H9 (cell line): Measurements from ENCODE around the gene PXK. TPM values are rescaled to one million over a fixed set of nuclear protein-coding genes. Genes with fewer than 3 reads are reported as not detected.
"Not testable (repeated sequence)": the region's sequence is repeated elsewhere in the genome, so short reads cannot be mapped to it uniquely, and the experiment has no call there.

Experiments
- DNase-seq: peaks from one replicate; pipeline ENCODE4 v3.0.0-alpha.2; 2017
- H2AFZ ChIP-seq: one replicate; pipeline ENCODE4 v1.6.1; 2013; ENCODE audit warnings: mild to moderate bottlenecking, low read length, control low read depth, moderate library complexity
- H2AK5ac ChIP-seq: 2 replicates; pipeline ENCODE4 v1.6.1; 2013; ENCODE audit warnings: low read length, control low read depth, mixed read lengths; ENCODE audit not compliant: insufficient read length
- H2BK120ac ChIP-seq: one replicate; pipeline ENCODE4 v1.6.1; 2013; ENCODE audit warnings: low read depth, mild to moderate bottlenecking, low read length, control low read depth, inconsistent platforms; ENCODE audit not compliant: poor library complexity, severe bottlenecking
- H2BK12ac ChIP-seq: 2 replicates; pipeline ENCODE4 v1.6.1; 2013; ENCODE audit warnings: low read length, control low read depth, mixed read lengths, low read depth; ENCODE audit not compliant: insufficient read length
- H2BK15ac ChIP-seq: 2 replicates; pipeline ENCODE4 v1.6.1; 2013; ENCODE audit warnings: low read depth, low read length, control low read depth
- H2BK20ac ChIP-seq: one replicate; pipeline ENCODE4 v1.6.1; 2013; ENCODE audit warnings: low read depth, mild to moderate bottlenecking, low read length, control low read depth, inconsistent platforms; ENCODE audit not compliant: poor library complexity, severe bottlenecking
- H2BK5ac ChIP-seq: 2 replicates; pipeline ENCODE4 v1.6.1; 2013; ENCODE audit warnings: low read length, control low read depth, mixed read lengths; ENCODE audit not compliant: insufficient read length
- H3K14ac ChIP-seq: 2 replicates; pipeline ENCODE4 v1.6.1; 2013; ENCODE audit warnings: low read length, control low read depth; ENCODE audit not compliant: insufficient read depth
- H3K18ac ChIP-seq: 2 replicates; pipeline ENCODE4 v1.6.1; 2013; ENCODE audit warnings: low read depth, mild to moderate bottlenecking, mixed read lengths, low read length, control low read depth; ENCODE audit not compliant: insufficient read length
- H3K23ac ChIP-seq: 2 replicates; pipeline ENCODE4 v1.6.1; 2013; ENCODE audit warnings: low read length, control low read depth, mixed read lengths, low read depth; ENCODE audit not compliant: insufficient read length
- H3K23me2 ChIP-seq: 2 replicates; pipeline ENCODE4 v1.6.1; 2013; ENCODE audit warnings: low read depth, mild to moderate bottlenecking, mixed read lengths, low read length, control low read depth; ENCODE audit not compliant: insufficient read length, poor library complexity, severe bottlenecking
- H3K27ac ChIP-seq: 2 replicates; pipeline ENCODE4 v1.5.1; 2013; ENCODE audit warnings: low read length, control low read depth, mixed read lengths, low read depth; ENCODE audit not compliant: insufficient read length
- H3K27me3 ChIP-seq: 2 replicates; pipeline ENCODE4 v1.6.1; 2013; ENCODE audit warnings: low read length, control low read depth, inconsistent platforms; ENCODE audit not compliant: insufficient read depth
- H3K4ac ChIP-seq: 2 replicates; pipeline ENCODE4 v1.6.1; 2013; ENCODE audit warnings: low read depth, mild to moderate bottlenecking, control low read depth, inconsistent platforms, low read length, moderate library complexity
- H3K4me1 ChIP-seq: 2 replicates; pipeline ENCODE4 v1.6.1; 2013; ENCODE audit warnings: low read length, control low read depth, inconsistent platforms; ENCODE audit not compliant: insufficient read depth
- H3K4me2 ChIP-seq: 2 replicates; pipeline ENCODE4 v1.6.1; 2013; ENCODE audit warnings: low read length, control low read depth, mixed read lengths; ENCODE audit not compliant: insufficient read length, insufficient read depth
- H3K56ac ChIP-seq: 2 replicates; pipeline ENCODE4 v1.6.1; 2013; ENCODE audit warnings: low read depth, mild to moderate bottlenecking, mixed read lengths, low read length, control low read depth; ENCODE audit not compliant: insufficient read length
- H3K79me1 ChIP-seq: 2 replicates; pipeline ENCODE4 v1.6.1; 2013; ENCODE audit warnings: low read depth, mild to moderate bottlenecking, moderate library complexity, low read length, control low read depth, inconsistent platforms; ENCODE audit not compliant: insufficient read depth, poor library complexity, severe bottlenecking
- H3K79me2 ChIP-seq: 2 replicates; pipeline ENCODE4 v1.6.1; 2013; ENCODE audit warnings: low read length, control low read depth, inconsistent platforms; ENCODE audit not compliant: insufficient read depth
- H3K9ac ChIP-seq: 2 replicates; pipeline ENCODE4 v1.6.1; 2013; ENCODE audit warnings: low read length, control low read depth, mixed read lengths; ENCODE audit not compliant: insufficient read length; ENCODE audit errors: extremely low read depth
- H3K9me3 ChIP-seq: one replicate; pipeline ENCODE4 v1.6.1; 2013; ENCODE audit warnings: low read depth, low read length, inconsistent platforms; ENCODE audit not compliant: control insufficient read depth
- H3T11ph ChIP-seq: one replicate; pipeline ENCODE4 v1.6.1; 2013; ENCODE audit warnings: mild to moderate bottlenecking, low read length, control low read depth, inconsistent platforms
- H4K20me1 ChIP-seq: one replicate; pipeline ENCODE4 v1.6.1; 2013; ENCODE audit not compliant: control insufficient read depth, insufficient read length, insufficient read depth
- H4K5ac ChIP-seq: 2 replicates; pipeline ENCODE4 v1.6.1; 2013; ENCODE audit warnings: low read depth, mild to moderate bottlenecking, mixed read lengths, low read length, control low read depth; ENCODE audit not compliant: insufficient read length
- H4K8ac ChIP-seq: replicated peaks from 2 replicates; pipeline ENCODE4 v1.6.1; 2013; ENCODE audit warnings: low read length, control low read depth, mixed read lengths, low read depth; ENCODE audit not compliant: insufficient read length
- H4K91ac ChIP-seq: 2 replicates; pipeline ENCODE4 v1.6.1; 2013; ENCODE audit warnings: low read depth, mild to moderate bottlenecking, moderate library complexity, mixed read lengths, low read length, control low read depth; ENCODE audit not compliant: insufficient read length
- H3K27ac Mint-ChIP-seq, 3 experiments: 2 replicates in 2 of 3; 3 replicates in 1 of 3; pipeline ENCODE4 v1.8.0; 2020 to 2021; ENCODE audit warnings: mixed read lengths in 3 of 3, mild to moderate bottlenecking in 1 of 3, moderate library complexity in 1 of 3
- H3K27me3 Mint-ChIP-seq: 2 replicates; pipeline ENCODE4 v1.8.0; 2021; ENCODE audit warnings: low read depth, mild to moderate bottlenecking, moderate library complexity, mixed read lengths
- H3K36me3 Mint-ChIP-seq, 3 experiments: 2 replicates in 2 of 3; 3 replicates in 1 of 3; pipeline ENCODE4 v1.8.0; 2020 to 2021; ENCODE audit warnings: low read depth in 3 of 3, mixed read lengths in 3 of 3; ENCODE audit not compliant: insufficient read depth in 1 of 3
- H3K4me1 Mint-ChIP-seq, 2 experiments: 2 replicates each; pipeline ENCODE4 v1.8.0; 2020; ENCODE audit warnings: mixed read lengths in 2 of 2
- H3K4me3 Mint-ChIP-seq, 2 experiments: 2 replicates in 1 of 2; 3 replicates in 1 of 2; pipeline ENCODE4 v1.8.0; 2020 to 2021; ENCODE audit warnings: mild to moderate bottlenecking in 2 of 2, mixed read lengths in 2 of 2, moderate library complexity in 1 of 2
- H3K9me3 Mint-ChIP-seq, 2 experiments: 2 replicates in 1 of 2; 3 replicates in 1 of 2; pipeline ENCODE4 v1.8.0; 2020; ENCODE audit warnings: mild to moderate bottlenecking in 2 of 2, mixed read lengths in 2 of 2, moderate library complexity in 1 of 2
- WGBS: extraction: QIAGEN DNeasy Blood & Tissue Kit; methylation state at CpG from one replicate; pipeline ENCODE4 v1.1.7; 2013; ENCODE audit warnings: missing lambda C conversion rate, low lambda C conversion rate, mixed read lengths; ENCODE audit not compliant: insufficient read length; ENCODE audit errors: extremely low coverage; 5-methylcytosine and 5-hydroxymethylcytosine counted together
- total RNA-seq: library from RNA; stranded (reverse); gene quantifications from 2 replicates; pipeline ENCODE4 v1.2.1, GENCODE V29; 2021

Gene PXK
- total RNA-seq, 1 experiment from 2014 or later: 3.3 TPM

GRCh38 chr3:58290446-58290845 lies 42.2 kb upstream of the PXK start:
- DNase-seq, H3K4me2 ChIP-seq, H3K23me2 ChIP-seq, H3K56ac ChIP-seq, H3K27ac Mint-ChIP-seq, H3K23ac ChIP-seq, H2AFZ ChIP-seq, H3K79me2 ChIP-seq, H3K18ac ChIP-seq, H3K9ac ChIP-seq, H3K4ac ChIP-seq, H2BK5ac ChIP-seq, H2BK15ac ChIP-seq, H4K91ac ChIP-seq, H2AK5ac ChIP-seq, H3K4me1 Mint-ChIP-seq, H3K4me3 Mint-ChIP-seq, H2BK12ac ChIP-seq, H3T11ph ChIP-seq, H3K79me1 ChIP-seq, H2BK120ac ChIP-seq, H4K5ac ChIP-seq, H3K14ac ChIP-seq, H3K27me3 Mint-ChIP-seq, H2BK20ac ChIP-seq, H3K27ac ChIP-seq, H4K8ac ChIP-seq, H4K20me1 ChIP-seq, H3K4me1 ChIP-seq, H3K9me3 ChIP-seq, H3K27me3 ChIP-seq: not testable (repeated sequence)
- Mint-ChIP-seq H3K9me3 (peaks cover 14 to 21% of the 10 kb centered on the region in 2 experiments; a peak in 4 of 5 replicates), H3K36me3 (peaks cover 3 to 13% (median 9%) of the 10 kb centered on the region in 3 experiments; a peak in 5 of 7 replicates)
- WGBS: no CpG with 5 or more reads among the region's 33 CpGs
